ENCODE measurements around the gene SORT1. TPM values are rescaled to one million over a fixed set of nuclear protein-coding genes. Genes with fewer than 3 reads are reported as not detected.

Gene SORT1
- total RNA-seq, 2 experiments from 2014 or later, result 6.5 to 11.0 TPM

DNA sequence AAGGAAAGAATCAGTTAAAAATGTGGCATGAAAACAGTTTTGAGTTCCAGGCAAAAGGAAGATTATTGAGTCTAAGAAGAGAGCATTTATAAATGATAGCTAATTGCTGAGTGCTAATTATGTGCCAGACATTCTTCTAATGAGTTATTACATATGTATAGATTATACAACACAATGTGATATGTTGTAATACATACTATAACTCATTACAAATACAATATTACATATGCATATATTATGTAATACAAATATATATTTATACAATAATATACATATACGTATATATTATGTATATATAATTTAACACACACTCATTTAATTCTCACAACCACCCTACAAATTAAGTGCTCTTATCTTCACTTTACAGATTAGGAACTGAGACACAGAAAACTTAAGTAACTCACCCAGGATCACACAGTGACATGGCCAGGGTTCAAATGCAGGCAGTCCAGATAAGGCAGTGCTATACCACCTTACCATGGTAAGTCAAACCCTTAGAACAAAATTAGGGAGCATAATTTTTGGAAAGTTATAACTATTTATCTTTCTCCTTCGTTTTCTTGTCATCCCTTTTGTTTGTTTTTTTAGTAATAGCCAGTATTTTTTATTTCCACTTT lies 4.0 kb downstream of the SORT1 start:
- H3K27me3 Mint-ChIP-seq, result peaks cover 39% of the 10 kb centered on the region
- peaks cover 41% of the 10 kb centered on the region for H3K4me1 Mint-ChIP-seq
- H3K36me3 Mint-ChIP-seq, result peaks cover 3% of the 10 kb centered on the region
- DNase-seq (no peak), ATAC-seq (ENCODE audit: low read depth) (no peak)
- no peaks in the 10 kb centered on the region for H3K9me3 Mint-ChIP-seq
- POLR2A ChIA-PET, result interaction anchor here (1.1 kb wide), 1 partner anchor 111 kb away, joined by 4 read pairs; the partner anchor contains the start of gene PSRC1
- H3K27ac Mint-ChIP-seq, result no peak overlapping the region
- H3K4me3 Mint-ChIP-seq, result no peak overlapping the region

DNA sequence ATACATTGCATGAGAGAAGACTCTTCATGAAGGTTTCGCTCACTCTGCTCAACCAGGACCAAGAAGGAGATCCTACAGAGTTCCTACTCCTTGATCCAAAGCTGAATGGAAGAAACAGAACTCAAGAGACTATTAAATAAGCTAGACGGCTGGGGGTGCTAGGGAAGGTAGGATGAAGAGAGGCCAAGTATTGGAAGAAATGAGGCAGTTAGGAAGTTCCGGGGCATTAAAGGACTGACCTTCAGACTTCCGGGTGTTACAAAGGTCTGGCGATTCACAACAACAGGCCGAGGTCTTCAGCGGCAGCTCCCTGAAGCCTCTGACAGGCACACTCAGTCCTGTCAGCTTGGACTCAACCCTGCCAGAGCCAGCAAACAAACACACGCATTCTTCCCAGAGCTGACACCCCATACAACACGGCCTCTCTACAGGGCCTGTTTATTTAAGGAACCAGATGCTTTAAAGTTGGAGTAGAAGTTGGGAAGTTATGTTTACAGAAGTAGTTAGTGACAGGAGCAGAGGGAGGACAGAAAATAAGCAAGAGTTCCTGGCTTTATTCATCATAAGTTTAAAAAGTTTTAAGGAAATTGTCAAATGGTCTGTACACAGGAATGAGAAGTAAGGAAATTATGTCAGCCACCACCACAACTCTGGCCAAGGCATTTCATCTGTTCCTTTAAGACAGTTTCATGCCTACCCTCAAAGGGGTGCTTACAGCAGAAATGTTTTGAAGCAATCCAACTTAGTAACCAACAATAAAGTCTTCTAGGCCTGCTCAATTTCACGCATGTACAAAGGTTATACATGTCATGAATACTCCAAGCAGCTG lies 4.7 kb downstream of the SORT1 start:
- peaks cover 37% of the 10 kb centered on the region for H3K27me3 Mint-ChIP-seq
- DNase-seq (no peak), ATAC-seq (ENCODE audit: low read depth) (no peak)
- POLR2A ChIA-PET, result interaction anchor here (0.5 to 1.1 kb wide), 2 partner anchors 9 to 110 kb away, joined by 4 read pairs; partner anchors contain the start of gene PSRC1
- H3K9me3 Mint-ChIP-seq, result no peaks in the 10 kb centered on the region
- peaks cover 35% of the 10 kb centered on the region for H3K4me1 Mint-ChIP-seq
- H3K36me3 Mint-ChIP-seq, result peaks cover 3% of the 10 kb centered on the region
- H3K27ac Mint-ChIP-seq, result peak overlapping the region; percentile 6
- no peak overlapping the region for H3K4me3 Mint-ChIP-seq

DNA sequence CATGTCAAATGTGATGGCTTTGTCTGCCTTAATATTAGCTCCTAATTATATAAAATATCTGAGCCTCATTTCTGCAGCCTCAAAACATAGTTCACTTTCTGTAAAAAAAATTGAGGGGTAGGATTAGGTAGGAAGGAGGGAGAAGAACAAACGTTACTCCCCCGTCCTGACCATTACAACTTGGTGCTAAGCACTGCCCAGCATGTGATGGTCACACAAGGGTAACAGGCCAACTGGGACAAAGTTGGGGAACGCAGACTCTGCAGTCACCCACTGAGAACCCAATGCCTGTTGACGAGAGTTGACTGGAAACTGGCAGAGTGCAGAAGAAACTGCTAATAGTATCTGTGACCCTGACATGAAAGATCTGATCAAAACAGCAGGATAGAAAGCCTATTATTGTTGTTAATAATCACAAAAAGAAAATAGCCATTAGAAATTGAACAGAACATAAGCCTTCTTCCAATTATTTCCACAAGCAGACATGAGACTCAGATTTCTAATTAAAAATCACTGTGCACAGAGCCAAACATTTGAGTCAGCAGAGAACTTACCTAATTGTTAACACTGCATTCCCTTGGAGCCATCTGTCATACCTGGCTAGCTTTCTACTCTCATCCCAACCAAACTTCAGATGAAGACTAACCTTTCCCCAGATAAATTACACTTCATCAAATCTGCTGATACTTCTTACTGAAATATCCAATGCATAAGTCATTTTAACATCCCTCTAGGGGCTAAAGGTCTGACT lies 5.5 kb downstream of the SORT1 start:
- POLR2A ChIA-PET, result interaction anchor here (1.1 kb wide), 1 partner anchor 109 kb away, joined by 4 read pairs; the partner anchor contains the start of gene PSRC1
- Mint-ChIP-seq H3K4me1 (peaks cover 35% of the 10 kb centered on the region), H3K27me3 (peaks cover 36% of the 10 kb centered on the region), H3K9me3 (no peaks in the 10 kb centered on the region), H3K36me3 (peaks cover 3% of the 10 kb centered on the region), H3K4me3 (no peak overlapping the region), H3K27ac (no peak overlapping the region)
- ATAC-seq (ENCODE audit: low read depth) (no peak), DNase-seq (no peak)

DNA sequence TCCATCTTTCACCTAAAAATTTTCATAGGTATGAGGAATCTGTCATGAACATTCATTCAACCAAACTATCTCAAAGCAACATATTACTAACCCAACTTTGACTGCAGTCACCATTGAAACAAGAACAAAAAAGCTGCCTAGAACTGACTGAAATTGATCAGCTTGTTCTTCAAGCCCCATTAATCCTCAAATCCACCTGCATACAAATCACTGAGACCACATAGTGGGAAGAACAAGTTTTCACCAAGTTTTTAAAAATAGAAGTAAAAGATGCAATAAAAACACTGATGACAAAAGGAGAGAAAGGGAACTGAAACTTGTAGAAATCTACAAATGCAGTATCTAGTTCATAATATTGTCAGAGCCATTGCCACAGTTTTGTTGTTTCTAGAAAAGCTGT lies 6.1 kb downstream of the SORT1 start:
- no peaks in the 10 kb centered on the region for H3K9me3 Mint-ChIP-seq
- no peak for ATAC-seq (ENCODE audit: low read depth)

DNA sequence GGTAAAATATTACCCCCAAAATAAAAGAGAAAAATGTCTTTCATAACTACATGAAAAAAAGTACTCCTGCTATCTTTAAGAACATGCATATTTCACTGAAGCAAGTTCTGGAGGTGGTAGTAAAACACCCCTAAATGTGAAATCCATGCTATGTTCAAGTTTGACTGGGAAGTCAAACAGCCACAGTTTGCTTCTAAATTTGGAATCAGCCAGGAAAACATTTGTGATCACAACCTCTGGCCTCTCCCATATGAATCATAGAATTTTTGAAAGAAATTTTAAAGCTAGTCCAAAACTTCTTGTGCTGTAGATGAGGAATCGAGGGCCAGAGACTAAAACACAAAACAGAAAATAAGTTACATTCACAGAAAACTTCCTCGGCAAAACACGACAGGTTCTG lies 6.6 kb downstream of the SORT1 start:
- no peak for DNase-seq
- Mint-ChIP-seq H3K36me3 (peaks cover 3% of the 10 kb centered on the region), H3K9me3 (no peaks in the 10 kb centered on the region), H3K4me1 (peaks cover 30% of the 10 kb centered on the region), H3K27me3 (peaks cover 25% of the 10 kb centered on the region), H3K27ac (no peak overlapping the region), H3K4me3 (no peak overlapping the region)
- ATAC-seq (ENCODE audit: low read depth), result no peak
- POLR2A ChIA-PET, result interaction anchor here (0.6 kb wide), 1 partner anchor 888 kb away, joined by 4 read pairs; no protein-coding TSS in a partner anchor

More for the DNA sequence above, 6.1 kb downstream of the SORT1 start:
- no peak overlapping the region for H3K27ac Mint-ChIP-seq
- no peak for DNase-seq
- POLR2A ChIA-PET, result no interaction called here
- H3K4me3 Mint-ChIP-seq, result no peak overlapping the region
- peaks cover 32% of the 10 kb centered on the region for H3K4me1 Mint-ChIP-seq
- peaks cover 30% of the 10 kb centered on the region for H3K27me3 Mint-ChIP-seq
- H3K36me3 Mint-ChIP-seq, result peaks cover 3% of the 10 kb centered on the region

DNA sequence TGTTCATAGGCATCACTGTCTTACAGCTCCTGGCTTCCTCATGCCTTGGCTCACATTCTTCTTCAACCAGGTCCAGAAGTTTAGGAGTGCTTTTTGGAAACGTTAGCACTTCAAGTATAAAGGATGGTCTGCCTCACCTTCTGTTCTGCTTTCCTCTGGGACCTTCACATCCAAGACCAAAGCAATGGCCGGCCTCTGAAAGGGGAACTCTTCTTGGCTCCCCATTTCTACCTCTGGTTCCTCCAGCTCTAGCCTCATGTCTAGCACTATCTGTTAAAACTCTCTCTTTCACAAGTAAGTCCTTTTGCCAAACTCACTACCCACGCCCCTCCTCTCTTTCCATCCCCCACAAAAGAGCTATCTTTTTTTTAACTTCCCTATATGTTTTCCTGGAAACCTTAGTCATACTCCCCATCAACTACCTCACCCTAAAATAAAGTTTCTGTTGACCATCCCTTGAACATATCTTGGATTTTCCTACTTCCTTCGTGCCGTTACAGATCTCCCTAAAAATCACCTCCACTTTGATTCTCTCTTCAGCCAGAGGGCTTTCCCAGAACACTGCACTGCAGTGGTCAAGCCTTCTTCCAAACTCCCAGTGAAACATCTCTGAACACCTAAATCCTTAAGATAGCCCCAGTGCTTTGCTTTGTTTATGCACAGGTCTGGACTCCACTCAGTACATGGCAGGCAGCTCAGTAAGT lies 7.9 kb downstream of the SORT1 start:
- POLR2A ChIA-PET, result no interaction called here
- peaks cover 5% of the 10 kb centered on the region for H3K36me3 Mint-ChIP-seq
- no peak overlapping the region for H3K27ac Mint-ChIP-seq
- no peak for ATAC-seq (ENCODE audit: low read depth)
- H3K4me1 Mint-ChIP-seq, result peaks cover 25% of the 10 kb centered on the region
- no peaks in the 10 kb centered on the region for H3K9me3 Mint-ChIP-seq
- no peak overlapping the region for H3K4me3 Mint-ChIP-seq
- H3K27me3 Mint-ChIP-seq, result peaks cover 13% of the 10 kb centered on the region
- DNase-seq, result no peak

DNA sequence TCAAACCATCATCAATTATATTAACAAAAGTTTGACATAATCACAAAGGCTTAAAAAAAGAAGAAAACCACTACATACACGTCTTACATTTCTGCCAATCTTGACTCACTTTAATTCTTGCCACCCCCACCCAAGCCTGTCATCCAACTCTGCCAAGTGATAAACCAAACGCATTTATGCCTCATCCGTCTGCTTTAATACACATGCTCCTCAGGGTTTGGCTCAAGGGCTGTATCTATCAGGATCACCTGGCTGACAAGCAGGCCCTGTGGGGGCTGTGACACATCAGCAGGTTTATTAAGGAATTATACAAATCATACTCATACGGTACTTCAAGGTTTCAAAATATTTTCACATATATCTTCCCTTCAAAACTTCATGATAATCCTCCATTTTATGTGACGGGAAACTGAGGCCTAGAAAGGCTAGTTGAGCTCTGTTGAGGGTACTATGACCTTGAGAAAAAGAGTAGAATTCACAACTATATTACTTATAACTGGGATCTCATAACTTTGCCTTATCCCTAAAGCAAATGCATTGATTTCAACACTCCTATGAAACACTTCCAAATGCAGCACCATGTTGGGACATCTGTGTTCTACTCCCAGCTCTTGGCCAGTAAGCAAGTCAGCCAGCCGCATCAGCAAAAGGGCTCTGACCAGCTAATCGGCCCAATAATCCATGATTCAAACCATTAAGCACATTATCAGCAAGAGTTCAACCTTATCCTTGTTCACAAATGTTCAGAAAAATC lies 8.7 kb downstream of the SORT1 start:
- H3K27ac Mint-ChIP-seq, result no peak overlapping the region
- POLR2A ChIA-PET, result no interaction called here
- no peak for DNase-seq
- ATAC-seq (ENCODE audit: low read depth), result no peak
- peaks cover 24% of the 10 kb centered on the region for H3K4me1 Mint-ChIP-seq
- H3K27me3 Mint-ChIP-seq, result peaks cover 8% of the 10 kb centered on the region
- H3K4me3 Mint-ChIP-seq, result no peak overlapping the region
- no peaks in the 10 kb centered on the region for H3K9me3 Mint-ChIP-seq
- H3K36me3 Mint-ChIP-seq, result peaks cover 5% of the 10 kb centered on the region

DNA sequence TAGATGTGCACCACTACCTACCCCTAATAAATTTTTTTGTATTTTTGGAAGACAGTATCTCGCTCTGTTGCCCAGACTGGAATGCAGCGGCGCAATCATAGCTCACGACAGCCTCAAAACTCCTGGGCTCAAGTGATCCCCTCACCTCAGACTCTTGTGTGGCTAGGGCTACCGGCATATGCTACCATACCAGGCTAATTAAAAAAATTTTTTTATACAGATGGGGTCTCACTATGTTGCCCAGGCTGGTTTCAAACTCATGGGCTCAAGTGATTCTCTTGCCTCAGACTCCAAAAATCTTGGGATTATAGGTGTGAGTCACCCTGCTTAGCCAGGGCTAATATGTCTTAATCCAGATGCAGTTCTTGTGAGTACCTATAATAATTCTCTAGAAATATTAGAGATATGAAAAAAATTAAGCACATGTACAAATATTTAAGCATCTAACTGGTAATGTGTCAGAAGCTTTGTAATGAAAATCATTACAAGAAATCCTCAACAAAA lies 9.5 kb downstream of the SORT1 start:
- no peak overlapping the region for H3K4me3 Mint-ChIP-seq
- no peak overlapping the region for H3K27ac Mint-ChIP-seq
- no peaks in the 10 kb centered on the region for H3K9me3 Mint-ChIP-seq
- peaks cover 5% of the 10 kb centered on the region for H3K36me3 Mint-ChIP-seq
- ATAC-seq (ENCODE audit: low read depth) (no peak), DNase-seq (no peak)
- POLR2A ChIA-PET, result no interaction called here
- peaks cover 8% of the 10 kb centered on the region for H3K27me3 Mint-ChIP-seq
- peaks cover 19% of the 10 kb centered on the region for H3K4me1 Mint-ChIP-seq

DNA sequence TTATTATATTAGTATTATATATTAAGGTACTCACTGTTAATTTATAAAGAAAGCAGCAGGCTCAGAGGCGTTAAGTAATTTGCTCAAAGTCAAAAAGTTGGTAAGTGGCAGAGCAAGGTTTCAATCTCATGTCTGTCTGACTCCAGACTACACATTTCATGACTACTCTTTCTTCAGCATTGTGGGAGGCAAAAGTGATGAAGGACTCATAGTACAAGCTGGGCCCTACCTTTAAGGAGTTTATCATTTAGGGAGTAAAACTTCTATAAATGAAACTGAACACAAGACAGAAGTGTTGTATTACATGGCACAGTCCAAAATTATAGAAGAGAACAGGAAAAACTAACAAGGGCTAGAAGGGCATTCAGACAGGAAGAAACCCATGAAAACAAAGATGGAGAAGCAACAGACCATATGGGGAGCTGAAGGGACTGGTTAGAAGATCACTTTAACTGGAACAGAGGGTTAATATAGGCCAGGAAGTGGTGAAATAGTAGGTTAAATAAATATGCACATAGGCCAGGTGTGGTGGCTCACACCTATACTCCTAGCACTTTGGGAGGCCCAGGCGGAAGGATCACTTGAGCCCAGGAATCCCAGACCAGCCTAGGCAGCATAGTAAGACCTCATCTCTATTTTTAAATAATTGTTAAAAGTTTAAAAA lies 11.5 kb downstream of the SORT1 start:
- Mint-ChIP-seq H3K27me3 (peaks cover 5% of the 10 kb centered on the region), H3K9me3 (no peaks in the 10 kb centered on the region), H3K27ac (no peak overlapping the region), H3K4me3 (no peak overlapping the region), H3K36me3 (peaks cover 5% of the 10 kb centered on the region), H3K4me1 (peaks cover 10% of the 10 kb centered on the region)
- DNase-seq, result no peak
- POLR2A ChIA-PET, result no interaction called here
- ATAC-seq (ENCODE audit: low read depth), result no peak

DNA sequence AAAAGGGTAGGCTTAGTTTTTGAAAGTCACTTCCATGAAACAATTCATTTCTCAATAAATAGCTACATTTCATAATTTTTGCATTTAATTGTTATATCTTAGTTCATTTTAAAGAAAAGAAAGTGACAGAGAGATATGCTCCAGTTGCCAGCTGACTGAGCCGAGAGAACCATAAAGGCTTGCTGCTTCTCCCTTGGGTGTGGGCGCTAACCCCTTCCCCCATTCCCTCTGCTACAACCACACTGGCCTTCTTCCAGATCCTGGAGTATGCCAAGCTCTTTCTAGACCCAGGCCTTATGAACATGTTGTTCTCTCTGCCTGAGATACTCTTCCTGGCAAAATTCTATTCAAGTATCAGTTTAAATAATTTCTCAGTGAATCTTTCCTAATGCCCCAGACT lies 12.3 kb downstream of the SORT1 start:
- Mint-ChIP-seq H3K4me1 (peaks cover 10% of the 10 kb centered on the region), H3K4me3 (no peak overlapping the region), H3K27ac (no peak overlapping the region), H3K27me3 (peaks cover 5% of the 10 kb centered on the region), H3K9me3 (no peaks in the 10 kb centered on the region), H3K36me3 (peaks cover 5% of the 10 kb centered on the region)
- POLR2A ChIA-PET, result no interaction called here
- ATAC-seq (ENCODE audit: low read depth), result no peak
- DNase-seq, result no peak

DNA sequence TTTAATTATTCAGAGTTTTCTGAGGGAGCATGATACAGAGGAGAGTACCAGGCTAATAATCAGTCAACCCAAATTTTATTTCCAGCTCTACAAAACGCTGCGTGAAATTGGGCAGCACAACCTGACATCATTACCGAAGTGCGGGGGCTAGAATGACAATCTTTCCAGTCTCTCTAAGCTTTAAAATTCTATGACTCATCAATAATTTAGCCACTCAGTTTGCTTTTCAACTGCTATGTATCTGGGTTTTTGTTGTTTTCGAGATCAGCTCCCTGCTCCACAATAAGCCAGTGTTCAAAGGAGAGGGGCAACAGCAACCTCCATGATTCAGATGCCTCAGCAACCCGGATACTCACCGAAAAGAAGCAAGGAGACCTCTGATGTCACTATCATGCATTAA lies 13.9 kb downstream of the SORT1 start:
- no peak for ATAC-seq (ENCODE audit: low read depth)
- Mint-ChIP-seq H3K9me3 (no peaks in the 10 kb centered on the region), H3K4me1 (peaks cover 5% of the 10 kb centered on the region), H3K27ac (no peak overlapping the region), H3K36me3 (peaks cover 2% of the 10 kb centered on the region), H3K27me3 (no peaks in the 10 kb centered on the region), H3K4me3 (no peak overlapping the region)
- POLR2A ChIA-PET, result no interaction called here
- DNase-seq, result no peak

Measured in activated naive CD8-positive, alpha-beta T cell treated with anti-CD3 and anti-CD28 coated beads, Interleukin-2, amount 10 ng/mL, durations not matched to agents 7 days and 5 days (primary cell).